ENCODE measurements around the gene SPSB1.

Gene SPSB1

DNA sequence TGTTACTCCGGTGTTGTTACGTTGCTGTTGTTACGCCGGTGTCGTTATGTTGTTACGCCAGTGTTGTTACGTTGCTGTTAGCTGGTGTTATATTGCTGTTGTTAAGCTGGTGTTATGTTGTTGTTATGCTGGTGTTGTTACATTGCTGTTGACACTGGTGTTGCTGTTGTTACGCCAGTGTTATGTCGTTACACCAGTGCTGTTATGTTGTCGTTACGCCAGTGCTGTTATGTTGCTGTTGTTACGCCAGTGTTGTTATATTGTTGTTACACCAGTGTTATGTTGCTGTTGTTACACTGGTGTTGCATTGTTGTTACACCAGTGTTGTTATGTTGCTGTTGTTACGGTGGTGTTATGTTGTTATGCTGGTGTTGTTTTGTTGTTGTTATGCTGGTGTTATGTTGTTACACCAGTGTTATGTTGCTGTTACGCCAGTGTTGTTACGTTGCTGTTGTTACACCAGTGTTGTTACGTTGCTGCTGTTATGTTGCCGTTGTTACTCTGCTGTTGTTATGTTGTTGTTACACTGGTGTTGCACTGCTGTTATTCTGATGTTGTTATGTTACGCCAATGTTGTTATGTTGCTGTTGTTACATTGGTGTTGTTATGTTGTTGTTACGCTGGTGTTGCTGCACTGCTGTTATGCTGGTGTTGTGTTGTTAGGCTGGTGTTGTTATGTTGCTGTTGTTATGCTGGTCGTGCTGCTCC is 32.5 kb upstream of the SPSB1 start:
- no peak for DNase-seq

DNA sequence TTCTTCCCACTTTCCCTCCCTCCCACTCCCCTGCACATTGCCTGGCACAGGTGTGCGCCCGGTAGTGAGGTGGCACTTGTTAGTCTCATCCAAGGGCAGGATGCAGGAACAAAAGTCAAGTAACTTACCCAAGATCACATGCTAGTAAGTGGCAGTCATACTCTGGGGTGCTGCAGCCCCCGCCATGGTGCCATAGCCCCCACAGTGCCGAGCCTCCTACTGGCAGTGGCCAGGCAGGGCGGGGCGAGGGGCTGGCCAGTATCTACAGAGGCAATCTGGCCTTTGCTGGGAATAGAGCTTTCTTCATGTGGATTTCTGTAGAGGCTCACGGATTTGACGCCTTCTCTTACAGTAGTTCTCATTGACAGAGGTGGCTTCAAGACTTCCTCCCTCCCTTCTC is 31.2 kb upstream of the SPSB1 start:
- no peak for DNase-seq

DNA sequence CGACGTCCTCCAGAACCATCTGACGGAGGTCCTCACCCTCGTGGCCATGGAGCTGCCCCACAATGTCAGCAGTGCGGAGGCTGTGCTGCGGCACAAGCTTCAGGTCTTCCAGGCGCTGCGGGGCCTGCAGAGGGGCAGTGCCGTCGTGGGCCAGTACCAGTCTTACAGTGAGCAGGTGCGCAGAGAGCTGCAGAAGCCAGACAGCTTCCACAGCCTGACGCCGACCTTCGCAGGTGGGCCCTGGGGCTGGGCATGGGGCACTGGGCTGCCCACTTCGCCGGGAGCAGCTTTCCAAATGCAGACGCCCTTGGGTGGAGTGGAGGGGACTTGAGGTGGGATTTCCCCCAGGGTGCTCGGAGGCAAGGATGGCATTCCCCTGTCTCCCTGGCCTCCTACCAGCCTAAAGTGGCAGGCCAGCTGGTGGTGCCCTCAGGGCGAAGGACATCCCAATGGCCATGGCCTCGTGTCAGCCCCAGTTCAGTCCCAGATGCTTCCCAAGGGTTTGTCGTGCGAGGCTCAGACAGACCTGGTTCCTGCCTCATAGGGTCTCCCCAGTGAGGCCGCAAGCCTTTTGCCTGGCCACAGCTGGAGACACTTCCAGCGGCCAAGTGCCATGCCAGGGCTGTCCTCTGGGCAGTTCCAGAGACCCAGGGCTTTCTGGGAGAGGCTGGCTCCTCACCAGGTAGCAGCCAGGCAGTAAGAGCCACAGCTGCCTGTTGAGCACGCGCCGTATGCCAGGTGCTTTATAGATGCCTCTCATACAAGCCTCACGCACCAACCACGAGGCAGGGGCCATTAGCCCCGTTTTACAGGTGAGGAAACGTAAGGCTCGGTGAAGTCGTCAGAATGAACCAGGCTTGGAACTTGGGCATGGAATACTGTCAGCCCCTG is 30.4 kb upstream of the SPSB1 start:
- DNase-seq = no peak

DNA sequence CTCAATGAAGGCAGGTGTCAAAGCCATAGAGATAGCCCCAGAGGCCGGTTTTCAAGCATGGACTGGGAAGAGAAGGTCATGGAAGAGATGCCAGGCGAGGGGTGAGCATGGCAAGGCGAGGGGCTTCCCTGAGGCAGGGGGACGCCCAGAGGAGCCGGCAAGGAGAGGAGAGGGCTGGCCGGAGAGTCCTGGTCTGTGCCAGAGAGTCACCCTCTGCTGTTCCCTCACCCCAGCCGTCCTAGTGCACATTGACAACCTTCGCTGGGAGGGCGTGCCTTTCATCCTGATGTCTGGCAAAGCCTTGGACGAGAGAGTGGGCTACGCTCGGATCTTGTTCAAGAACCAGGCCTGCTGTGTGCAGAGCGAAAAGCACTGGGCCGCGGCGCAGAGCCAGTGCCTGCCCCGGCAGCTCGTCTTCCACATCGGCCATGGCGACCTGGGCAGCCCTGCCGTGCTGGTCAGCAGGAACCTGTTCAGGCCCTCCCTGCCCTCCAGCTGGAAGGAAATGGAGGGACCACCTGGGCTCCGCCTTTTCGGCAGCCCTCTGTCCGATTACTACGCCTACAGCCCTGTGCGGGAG is 29.3 kb upstream of the SPSB1 start:
- no peak for DNase-seq

DNA sequence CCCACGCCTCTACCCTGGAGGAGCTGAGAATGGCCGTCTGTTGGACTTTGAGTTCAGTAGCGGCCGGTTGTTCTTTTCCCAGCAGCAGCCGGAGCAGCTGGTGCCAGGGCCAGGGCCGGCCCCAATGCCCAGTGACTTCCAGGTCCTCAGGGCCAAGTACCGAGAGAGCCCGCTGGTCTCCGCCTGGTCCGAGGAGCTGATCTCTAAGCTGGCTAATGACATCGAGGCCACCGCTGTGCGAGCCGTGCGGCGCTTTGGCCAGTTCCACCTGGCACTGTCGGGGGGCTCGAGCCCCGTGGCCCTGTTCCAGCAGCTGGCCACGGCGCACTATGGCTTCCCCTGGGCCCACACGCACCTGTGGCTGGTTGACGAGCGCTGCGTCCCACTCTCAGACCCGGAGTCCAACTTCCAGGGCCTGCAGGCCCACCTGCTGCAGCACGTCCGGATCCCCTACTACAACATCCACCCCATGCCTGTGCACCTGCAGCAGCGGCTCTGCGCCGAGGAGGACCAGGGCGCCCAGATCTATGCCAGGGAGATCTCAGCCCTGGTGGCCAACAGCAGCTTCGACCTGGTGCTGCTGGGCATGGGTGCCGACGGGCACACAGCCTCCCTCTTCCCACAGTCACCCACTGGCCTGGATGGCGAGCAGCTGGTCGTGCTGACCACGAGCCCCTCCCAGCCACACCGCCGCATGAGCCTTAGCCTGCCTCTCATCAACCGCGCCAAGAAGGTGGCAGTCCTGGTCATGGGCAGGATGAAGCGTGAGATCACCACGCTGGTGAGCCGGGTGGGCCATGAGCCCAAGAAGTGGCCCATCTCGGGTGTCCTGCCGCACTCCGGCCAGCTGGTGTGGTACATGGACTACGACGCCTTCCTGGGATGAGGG is 28.5 kb upstream of the SPSB1 start:
- DNase-seq = no peak

DNA sequence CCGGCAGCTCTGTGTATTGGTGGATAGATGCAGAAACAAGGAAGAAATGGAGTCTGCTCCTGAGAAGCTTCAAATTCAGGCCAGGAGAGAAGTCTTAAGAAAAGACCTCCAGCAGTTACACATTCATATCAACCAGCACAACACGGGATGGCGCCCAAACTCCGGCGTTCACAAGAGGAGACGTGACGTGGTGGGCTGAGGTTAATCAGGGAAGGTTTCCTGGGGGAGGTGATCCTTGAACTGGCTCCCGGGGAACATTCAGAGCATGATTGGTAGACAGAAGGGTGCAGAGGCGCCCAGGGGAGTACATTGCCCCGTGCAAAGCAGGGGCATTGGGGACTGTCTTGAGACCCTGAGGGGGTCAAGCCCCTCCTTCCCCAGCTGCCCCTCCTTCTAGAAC is 27.7 kb upstream of the SPSB1 start:
- DNase-seq = no peak

DNA sequence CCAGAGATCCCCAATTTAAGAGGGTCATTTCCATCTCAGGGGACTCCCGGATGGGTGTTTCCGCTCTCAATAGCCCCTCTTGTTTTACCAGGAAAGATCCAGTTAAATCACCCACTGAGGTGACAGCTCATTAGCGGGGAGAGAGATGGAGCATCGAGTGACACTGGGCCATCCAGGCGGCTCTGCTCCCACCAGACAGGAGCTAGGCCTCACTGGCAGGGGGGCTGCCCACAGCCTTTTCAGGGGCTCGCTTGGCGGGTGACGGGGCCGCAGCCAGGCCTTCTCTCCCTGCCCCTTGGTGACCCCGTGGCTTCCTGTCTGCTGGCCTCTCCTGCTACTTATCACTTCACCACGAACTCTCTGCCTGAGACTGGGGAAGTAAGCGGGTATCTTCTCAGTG is 26.7 kb upstream of the SPSB1 start:
- no peak for DNase-seq

DNA sequence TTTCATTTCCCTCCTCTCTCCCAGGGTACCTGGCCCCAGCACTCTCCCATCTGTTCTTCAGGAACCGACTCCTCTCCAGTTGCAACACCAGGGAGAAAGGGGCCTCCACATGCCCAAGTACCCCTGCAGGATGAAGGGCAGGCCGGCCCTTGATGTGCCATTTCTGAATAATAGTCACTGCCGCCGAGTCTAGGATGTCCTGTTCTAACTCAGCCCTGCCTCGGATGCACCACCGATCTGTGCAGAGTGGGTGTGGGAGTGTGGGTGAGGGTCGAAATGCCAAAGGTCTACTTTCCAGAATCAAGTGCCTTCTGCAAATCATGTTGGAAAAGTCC is 25.4 kb upstream of the SPSB1 start:
- DNase-seq = no peak

DNA sequence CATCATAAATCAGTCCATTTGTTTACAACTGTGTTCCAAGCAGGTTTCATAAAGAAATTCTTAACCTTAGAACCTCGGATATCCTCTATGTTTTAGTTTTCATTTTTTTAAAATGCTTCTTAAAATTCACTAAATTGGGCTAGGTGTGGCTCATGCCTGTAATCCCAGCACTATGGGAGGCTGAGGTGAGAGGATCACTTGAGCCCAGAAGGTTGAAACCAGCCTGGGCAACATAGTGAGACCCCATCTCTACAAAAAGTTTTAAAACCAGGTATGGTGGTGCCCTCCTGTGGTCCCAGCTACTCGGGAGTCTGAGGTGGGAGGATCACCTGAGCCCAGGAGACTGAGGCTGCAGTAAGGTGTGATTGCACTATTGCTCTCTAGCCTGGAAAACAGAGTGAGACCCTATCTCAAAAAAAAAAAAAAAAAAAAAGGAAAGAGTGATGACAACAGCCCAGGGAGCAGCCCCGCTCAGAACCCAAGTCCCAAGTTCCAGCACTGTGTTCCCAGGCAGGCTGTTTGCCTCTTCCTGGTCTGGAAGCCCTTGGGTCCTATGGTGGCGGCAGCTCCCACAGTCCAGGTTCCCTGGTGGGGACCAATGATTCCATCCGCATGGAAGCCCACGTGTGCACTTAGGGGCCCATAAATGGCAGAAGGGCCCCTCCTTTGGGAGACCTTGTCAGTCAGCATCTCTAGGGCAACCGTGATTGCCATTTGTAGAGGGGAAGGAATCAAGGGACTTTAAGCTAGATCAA is 24.7 kb upstream of the SPSB1 start:
- no peak for DNase-seq

DNA sequence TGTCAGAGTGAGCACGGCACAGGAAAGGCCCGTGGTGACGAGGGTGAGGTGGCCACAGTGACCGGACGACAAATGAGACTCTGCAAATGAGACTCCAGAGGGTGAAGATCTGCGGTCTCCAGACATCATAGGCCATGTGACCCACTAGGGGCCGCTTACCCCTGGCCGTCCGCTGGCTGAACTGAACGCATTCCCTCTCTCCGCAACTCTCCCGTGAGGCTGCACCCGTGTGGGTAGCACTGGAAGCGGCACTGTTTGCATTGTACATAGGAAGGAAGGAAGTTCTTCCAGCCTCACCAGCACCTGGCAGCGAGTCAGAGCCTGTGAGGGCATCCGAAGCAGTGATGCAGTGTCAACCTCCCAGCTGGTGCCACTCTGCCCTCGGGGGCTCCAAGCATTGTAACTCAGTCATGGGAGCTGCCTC is 23.6 kb upstream of the SPSB1 start:
- no peak for DNase-seq

DNA sequence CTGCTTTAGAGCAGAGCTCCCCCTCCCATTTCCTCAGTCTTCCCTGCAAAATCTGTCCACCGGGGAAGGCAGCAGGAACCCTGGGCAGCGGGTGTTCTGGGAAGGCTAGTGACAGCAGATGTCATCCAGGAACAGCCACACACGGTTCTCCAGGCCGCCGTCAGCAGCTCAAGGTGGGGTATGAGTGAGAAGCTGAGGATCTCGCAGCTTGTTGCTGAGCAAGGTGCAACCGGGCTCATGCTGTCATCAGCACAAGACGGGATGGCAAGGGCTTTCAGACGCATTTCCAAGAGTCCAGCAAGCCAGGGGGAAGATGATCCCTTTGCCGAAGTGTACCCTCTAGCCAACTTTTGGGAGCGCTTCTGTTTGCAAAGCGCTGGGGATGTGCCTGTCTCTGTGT is 23.0 kb upstream of the SPSB1 start:
- DNase-seq = no peak

DNA sequence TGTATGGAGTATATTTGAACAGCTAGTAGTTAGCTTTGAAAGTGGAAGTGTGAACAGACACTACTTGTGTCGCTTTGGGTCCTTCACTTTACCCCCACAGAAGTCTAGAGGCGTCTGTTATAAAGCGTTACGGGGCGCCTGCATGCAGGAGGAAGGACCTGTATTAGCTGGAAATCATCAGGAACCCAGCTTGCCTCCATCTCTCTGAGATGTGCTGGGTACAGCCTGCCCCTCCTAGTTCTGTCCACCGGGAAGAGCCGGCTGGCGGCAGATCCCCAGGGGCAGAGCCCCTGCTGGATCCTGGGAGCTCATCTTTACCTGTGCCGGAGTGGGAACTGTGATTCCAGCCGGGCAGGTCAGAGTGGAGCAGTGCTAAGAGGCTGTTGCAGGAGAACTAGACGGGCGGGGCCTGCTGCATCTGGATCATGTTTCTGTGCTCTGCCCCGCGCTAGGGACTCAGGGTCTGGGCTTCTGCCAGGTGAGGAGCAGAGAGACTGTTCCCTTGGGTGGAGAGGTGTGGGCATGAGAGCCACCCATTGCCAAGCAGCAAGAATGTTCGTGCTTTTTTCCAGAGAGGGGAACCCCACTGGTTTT is 22.3 kb upstream of the SPSB1 start:
- peak; percentile 57 for DNase-seq

DNA sequence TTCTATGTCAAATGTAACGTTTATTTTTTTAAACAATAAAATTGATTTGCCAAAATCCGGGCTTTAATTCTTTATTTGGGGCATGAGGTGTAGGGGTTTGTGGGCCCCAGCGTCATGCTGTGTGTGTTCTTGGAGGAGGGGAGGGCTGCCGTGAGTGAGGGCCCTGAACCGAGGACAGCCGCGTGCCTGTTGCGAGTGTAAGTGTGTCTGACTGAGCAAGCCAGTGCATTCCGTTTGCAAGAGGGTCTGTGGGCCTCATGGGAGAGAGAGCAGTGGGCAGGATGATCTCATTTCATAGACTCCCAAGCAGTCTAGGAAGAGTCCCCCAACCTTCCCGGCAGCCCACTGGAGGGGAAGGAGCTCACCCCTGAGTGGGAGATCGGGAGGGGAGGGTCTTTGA is 21.4 kb upstream of the SPSB1 start:
- DNase-seq = no peak

DNA sequence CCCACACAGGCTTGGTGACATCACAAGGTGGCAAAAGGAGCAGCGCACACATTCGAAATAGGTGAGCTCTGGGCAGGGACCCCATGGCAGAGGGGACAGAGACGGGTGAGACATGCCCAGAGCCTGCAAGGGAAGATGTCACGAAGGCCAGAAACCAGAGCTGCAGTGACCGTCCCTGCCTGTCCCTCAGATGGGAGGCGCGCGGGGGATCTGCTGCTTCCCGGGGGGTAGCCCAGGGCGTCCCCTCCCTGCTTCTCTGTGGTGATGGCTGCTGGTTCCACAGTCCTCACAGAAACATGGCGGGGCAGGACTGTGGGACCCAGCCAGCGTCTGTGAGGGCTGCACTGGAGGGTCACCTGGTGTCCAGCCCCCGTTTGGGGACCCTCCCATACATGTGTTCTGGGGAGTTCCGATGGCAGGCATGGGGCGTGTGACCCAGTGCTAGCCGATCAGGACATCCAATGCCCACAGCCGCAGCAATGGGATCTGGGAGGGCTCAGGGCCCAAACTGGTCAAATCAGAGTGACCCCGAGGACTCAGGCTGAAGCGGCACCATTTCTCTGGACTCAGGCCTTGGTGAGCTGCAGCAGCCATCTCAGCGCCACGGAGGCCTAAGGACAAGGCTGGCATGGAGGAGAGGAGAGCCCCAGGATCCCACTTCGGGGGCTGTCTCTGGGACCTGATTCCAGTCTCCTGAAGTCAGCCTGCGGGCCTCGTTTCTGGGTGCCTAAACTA is 20.7 kb upstream of the SPSB1 start:
- no peak for DNase-seq

DNA sequence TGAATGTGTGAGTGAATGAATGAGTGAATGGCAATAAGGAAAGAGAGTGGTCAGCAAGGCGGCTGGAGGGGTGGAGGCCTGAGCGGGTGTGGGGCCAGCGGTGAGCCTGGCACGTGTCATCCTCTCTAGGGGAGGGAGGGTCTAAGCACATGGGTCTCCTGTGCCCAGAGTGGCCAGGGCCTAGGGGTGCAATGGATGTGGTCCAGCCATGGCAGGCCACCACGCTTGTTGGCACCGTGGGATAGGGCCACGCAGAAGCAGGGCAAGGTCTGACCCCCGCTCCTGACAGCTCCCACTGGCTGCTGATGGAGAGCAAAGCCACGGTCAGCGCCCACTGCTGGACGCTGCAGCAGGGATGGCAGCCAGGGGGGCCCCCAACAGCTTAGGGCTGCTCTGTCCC is 19.5 kb upstream of the SPSB1 start:
- DNase-seq = no peak

DNA sequence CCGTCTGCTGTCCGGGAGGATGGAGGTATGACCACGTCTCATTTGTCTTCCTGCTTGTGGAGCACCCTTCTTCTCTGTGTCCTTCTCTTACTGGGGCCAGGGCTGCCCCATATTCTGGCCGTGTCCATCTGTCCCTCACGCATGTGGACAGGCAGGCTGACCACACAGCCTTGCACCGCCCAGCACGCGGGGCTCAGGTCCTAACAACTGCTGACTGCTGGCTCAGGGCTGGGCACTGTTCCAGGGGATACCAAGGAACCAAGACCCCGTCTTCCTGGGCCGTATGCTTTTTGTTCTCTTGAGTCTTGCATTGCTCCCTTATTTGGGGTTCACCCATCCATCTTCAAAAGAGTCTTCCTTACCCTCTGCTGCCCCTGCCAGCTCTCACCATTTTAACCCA is 17.5 kb upstream of the SPSB1 start:
- DNase-seq = no peak

DNA sequence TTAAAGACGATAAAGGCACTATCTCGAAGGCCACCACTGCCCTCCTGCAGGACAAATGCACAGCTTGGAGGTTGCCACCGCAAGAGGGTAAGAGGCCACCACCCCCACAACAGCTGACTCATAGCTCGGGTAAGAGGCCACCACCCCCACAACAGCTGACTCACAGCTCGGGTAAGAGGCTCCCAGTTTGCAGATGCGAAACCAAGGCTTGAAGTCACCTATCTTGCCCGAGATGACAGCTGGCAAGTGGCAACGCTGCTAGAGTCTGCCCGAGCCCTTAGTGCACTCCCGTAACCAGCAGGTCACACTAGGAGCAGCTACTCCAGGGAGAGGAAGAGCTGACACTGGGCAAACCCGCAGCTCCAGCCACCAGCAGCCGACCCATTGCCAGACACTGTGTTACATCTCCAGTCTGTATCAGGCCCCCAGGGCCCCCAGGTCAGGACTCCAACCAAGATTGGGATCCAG is 17.1 kb upstream of the SPSB1 start:
- DNase-seq = no peak

DNA sequence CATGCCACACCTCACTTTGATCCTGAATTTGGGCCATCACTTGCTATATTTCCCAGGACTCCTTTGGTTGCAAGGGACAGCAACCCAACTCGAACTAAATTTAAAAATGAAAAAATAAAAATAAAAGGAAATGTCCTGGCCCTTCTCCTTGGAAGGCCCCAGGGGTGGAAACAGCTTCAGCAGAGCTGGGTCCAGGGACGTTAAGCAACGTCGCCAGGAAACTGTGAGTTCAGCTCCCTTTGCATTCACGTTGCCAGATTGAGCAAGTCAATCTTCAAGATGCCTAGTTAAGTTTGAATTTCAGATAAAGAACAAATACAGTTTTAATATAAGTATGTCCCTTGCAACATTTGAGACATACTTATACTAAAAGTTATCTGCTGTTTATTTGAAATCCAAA is 14.6 kb upstream of the SPSB1 start:
- no peak for DNase-seq

DNA sequence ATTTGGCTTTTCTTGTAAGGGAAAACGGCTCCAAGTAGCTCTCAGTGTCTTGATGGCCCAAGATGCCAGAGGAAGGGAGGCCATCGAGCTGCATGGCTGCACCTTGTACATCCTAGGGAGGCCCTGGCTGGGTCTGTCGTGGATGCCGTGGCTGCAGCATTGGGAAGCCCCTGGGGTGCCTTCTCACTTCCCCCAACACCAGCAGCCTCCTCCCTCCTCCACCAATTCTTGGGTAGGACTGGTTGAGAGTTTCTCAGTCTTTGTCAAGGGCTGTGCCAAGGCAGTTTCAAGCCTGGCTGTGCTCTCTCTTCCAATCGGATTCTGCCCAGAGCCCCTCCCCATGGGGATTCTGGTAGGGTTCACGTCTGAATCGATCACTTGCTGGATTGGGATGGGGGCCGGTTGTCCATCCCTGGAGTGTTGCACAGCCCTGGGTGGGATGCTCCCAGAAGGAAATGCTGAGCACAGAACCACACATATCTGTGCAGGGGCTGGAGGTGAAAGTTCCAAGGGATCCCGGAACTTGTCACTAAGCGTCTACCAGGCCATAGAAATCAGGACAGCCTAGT is 14.0 kb upstream of the SPSB1 start:
- no peak for DNase-seq

DNA sequence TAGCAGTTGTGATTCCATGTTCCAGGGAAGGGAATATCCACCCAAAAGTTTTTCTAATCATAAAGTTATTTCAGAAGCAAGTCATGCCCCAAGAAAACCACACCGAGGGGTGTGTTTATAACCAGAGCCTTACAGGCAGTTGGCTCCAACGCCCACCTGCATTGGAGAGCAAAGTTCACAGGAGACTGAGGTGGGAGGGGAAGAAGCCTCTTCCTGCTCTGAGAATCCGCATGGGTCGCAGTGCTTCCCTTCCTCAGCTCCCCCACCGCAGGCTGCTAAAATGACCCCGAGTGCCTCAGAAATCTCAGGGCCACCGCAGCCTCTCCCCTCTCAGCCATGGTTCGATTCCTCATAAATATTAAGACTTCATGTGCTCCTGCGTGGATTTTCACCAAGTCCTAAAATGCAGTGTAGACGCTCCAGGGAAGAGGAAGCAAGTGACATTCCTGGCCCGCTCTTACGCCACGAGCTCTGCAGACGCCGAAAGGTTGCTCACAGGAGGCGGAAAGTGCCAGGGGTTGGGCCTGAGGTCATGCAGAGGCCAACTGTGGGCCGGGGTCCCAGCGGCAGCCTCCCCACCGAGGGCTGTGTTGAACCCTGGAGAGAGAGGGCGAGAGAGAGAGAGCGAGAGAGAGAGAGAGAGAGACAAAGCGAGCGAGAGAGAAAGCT is 13.4 kb upstream of the SPSB1 start:
- no peak for DNase-seq

Data from NCI-H187 treated with DMSO at 0.1 percent for 48 hours (cell line).